Urothelium cell line (cell line): ENCODE measurements around the gene MAGEC3.

Experiments used
- DNase-seq: peaks from one replicate; pipeline ENCODE4 v3.0.0; 2011; ENCODE audit warnings: low spot score, mixed read lengths
- FAIRE-seq: peaks from 2 replicates; lab custom pipeline; 2011; peaks lifted over from hg19 to GRCh38; lab: Jason Lieb, UNC

The MAGEC3 gene

GRCh38 chrX:141941234-141941633, 103.1 kb downstream of the MAGEC3 start:
- FAIRE-seq, result no peak
- DNase-seq, result no peak

- FAIRE-seq (no peak), DNase-seq (no peak)
Measured at GRCh38 chrX:141945426-141945825, 107.3 kb downstream of the MAGEC3 start.

- FAIRE-seq (no peak), DNase-seq (no peak)
Measured at GRCh38 chrX:141947350-141947749, 109.2 kb downstream of the MAGEC3 start.
